OCI-LY3 (cell line): ENCODE results near the gene MACO1.

ENCODE experiments used
- CTCF ChIP-seq: fragments of 200-600, 300-600 bp; sonication (generic); IDR thresholded peaks from 2 replicates; pipeline ENCODE4 v1.5.1; 2014; ENCODE audit warnings: antibody characterized with exemption, low read length, low read depth
- EZH2phosphoT487 ChIP-seq: fragments of 200-600 bp; shearing (Covaris generic); IDR thresholded peaks from 2 replicates; pipeline ENCODE4 v1.6.1; 2018; ENCODE audit warnings: antibody characterized with exemption, mixed run types, low read depth

GRCh38 chr1:25543005-25543424, 112.3 kb downstream of the MACO1 start:
- TF ChIP-seq CTCF, result no peak
- TF ChIP-seq EZH2phosphoT487, result no peak
